MM.1S (cell line): ENCODE data around the gene WDFY4.

Source experiments
- EZH2 ChIP-seq: fragments of 300-600 bp; sonication (generic); optimal IDR thresholded peaks from 2 replicates; pipeline ENCODE3; 2017; ENCODE audit warnings: low read depth, mild to moderate bottlenecking, antibody characterized with exemption, low read length, mixed read lengths
- TF ChIP-seq, protein P1 (sequence below): fragments of 300-600 bp; sonication (generic); IDR thresholded peaks from 2 replicates; pipeline ENCODE4 v1.5.1; 2016; ENCODE audit warnings: antibody characterized with exemption, low read length, mixed read lengths

DNA sequence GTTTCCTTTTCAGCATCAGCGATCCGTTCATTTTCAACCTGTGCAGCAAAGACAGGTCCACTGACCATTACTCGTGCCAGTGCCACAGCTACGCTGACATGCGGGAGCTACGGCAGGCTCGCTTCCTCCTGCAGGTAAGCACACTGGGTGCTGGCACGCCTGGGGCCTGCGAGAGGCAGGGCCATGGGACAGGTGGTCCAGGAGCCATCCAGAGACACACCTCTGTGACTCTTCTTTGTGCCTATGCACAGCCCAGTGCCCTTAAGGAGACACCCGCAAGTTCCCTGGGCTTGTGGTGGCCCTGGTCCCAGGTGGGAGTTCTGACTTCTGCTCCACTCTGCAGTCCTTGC, 212.7 kb downstream of the WDFY4 start:
- no peak for TF ChIP-seq EZH2
- TF ChIP-seq, protein P1, sequence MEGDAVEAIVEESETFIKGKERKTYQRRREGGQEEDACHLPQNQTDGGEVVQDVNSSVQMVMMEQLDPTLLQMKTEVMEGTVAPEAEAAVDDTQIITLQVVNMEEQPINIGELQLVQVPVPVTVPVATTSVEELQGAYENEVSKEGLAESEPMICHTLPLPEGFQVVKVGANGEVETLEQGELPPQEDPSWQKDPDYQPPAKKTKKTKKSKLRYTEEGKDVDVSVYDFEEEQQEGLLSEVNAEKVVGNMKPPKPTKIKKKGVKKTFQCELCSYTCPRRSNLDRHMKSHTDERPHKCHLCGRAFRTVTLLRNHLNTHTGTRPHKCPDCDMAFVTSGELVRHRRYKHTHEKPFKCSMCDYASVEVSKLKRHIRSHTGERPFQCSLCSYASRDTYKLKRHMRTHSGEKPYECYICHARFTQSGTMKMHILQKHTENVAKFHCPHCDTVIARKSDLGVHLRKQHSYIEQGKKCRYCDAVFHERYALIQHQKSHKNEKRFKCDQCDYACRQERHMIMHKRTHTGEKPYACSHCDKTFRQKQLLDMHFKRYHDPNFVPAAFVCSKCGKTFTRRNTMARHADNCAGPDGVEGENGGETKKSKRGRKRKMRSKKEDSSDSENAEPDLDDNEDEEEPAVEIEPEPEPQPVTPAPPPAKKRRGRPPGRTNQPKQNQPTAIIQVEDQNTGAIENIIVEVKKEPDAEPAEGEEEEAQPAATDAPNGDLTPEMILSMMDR = no peak
